C4-2B (cell line): ENCODE data around the gene FBXO34.

Experiments used
- H3K27ac ChIP-seq: fragments of 450-650 bp; 2 replicates; pipeline ENCODE4 v1.5.1; 2017
- ZFX ChIP-seq: fragments of 450-650 bp; IDR thresholded peaks from 2 replicates; pipeline ENCODE4 v1.6.1; 2017
- TF ChIP-seq, protein P1 (sequence below): fragments of 450-650 bp; conservative IDR thresholded peaks from 2 replicates; pipeline ENCODE4 v1.5.1; 2017; ENCODE audit warnings: mild to moderate bottlenecking

The FBXO34 gene

DNA sequence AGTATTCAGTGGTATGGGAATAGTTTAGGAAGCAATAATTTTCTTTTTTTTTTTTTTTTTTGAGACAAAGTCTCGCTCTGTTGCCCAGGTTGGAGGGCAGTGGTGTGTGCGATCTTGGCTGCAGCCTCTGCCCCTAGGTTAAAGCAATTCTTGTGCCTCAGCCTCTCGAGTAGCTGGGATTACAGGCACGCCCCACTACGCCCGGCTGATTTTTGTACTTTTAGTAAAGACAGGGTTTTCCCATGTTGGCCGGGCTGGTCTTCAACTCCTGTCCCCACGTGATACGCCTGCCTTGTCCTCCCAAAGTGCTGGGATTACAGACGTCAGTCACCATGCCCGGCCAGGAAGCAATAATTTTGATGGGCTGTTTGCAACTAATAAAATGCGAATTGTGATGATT, 78.3 kb downstream of the FBXO34 start:
- no peak for TF ChIP-seq ZFX
- TF ChIP-seq, protein P1, sequence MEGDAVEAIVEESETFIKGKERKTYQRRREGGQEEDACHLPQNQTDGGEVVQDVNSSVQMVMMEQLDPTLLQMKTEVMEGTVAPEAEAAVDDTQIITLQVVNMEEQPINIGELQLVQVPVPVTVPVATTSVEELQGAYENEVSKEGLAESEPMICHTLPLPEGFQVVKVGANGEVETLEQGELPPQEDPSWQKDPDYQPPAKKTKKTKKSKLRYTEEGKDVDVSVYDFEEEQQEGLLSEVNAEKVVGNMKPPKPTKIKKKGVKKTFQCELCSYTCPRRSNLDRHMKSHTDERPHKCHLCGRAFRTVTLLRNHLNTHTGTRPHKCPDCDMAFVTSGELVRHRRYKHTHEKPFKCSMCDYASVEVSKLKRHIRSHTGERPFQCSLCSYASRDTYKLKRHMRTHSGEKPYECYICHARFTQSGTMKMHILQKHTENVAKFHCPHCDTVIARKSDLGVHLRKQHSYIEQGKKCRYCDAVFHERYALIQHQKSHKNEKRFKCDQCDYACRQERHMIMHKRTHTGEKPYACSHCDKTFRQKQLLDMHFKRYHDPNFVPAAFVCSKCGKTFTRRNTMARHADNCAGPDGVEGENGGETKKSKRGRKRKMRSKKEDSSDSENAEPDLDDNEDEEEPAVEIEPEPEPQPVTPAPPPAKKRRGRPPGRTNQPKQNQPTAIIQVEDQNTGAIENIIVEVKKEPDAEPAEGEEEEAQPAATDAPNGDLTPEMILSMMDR, result no peak
- H3K27ac ChIP-seq, result no peak overlapping the region

DNA sequence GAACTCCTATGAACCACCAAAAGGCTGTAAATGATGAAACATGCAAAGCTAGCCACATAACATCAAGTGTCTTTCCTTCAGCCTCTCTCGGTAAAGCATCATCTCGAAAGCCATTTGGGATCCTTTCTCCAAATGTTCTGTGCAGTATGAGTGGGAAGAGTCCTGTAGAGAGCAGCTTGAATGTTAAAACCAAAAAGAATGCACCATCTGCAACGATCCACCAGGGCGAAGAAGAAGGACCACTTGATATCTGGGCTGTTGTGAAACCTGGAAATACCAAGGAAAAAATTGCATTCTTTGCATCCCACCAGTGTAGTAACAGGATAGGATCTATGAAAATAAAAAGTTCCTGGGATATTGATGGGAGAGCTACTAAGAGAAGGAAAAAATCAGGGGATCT, 79.2 kb downstream of the FBXO34 start:
- no peak overlapping the region for H3K27ac ChIP-seq
- TF ChIP-seq ZFX, result no peak
- TF ChIP-seq, protein P1, result no peak

- H3K27ac ChIP-seq, result no peak overlapping the region
- no peak for TF ChIP-seq ZFX
- TF ChIP-seq, protein P1, result no peak
These were observed 79.9 kb downstream of the FBXO34 start for GRCh38 chr14:55351111-55351510.

DNA sequence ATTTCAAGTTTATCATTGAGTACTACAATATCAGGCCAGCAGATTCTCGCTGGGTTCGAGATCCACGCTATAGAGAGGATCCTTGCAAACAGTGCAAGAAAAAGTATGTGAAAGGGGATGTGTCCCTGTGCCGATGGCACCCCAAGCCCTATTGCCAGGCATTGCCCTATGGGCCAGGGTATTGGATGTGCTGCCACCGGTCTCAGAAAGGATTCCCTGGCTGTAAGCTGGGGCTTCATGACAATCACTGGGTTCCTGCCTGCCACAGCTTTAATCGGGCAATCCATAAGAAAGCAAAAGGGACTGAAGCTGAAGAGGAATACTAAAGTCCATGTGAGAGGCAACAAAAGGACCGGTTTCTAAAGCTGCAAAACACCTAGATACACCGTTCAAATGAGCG, 81.0 kb downstream of the FBXO34 start:
- no peak for TF ChIP-seq ZFX
- TF ChIP-seq, protein P1, result no peak
- H3K27ac ChIP-seq, result no peak overlapping the region

DNA sequence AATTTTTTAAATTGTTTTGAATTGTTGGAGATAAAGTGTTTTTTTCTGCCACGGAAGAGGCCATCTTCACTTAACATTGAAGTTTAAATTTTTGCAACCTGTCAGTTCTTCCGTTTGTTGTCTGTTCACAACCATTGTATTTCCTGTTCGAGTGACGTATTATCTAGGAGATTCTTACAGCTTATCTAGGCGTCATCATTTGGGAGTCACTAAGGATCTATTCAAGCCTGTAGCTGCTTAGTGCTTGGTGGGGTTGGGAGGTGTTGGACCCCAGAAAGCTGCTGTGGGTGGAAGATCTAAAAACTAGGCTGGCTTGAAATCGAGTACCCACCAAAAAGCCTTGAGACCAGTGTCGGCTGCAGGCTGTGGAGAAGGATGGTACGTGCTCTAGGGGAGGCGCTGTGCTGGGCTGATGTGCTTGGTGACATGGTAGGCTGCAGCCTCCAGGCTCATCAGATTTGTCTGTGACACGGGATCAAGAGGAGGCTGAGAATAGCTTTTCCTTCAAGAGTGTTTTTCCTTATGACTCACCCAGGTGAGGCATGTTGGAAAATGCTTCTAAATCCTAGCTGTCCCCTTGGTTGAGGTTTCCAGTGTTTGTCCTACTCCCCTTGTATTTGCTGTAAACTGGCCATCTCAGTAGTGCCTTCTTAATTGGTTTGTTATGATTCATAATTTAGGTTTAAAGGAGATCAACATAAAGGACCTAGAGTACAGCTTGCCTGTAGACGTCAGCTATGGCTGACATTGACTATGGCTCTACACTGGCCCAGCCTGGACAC, 82.7 kb downstream of the FBXO34 start:
- TF ChIP-seq, protein P1, result no peak
- no peak for TF ChIP-seq ZFX
- H3K27ac ChIP-seq, result no peak overlapping the region

DNA sequence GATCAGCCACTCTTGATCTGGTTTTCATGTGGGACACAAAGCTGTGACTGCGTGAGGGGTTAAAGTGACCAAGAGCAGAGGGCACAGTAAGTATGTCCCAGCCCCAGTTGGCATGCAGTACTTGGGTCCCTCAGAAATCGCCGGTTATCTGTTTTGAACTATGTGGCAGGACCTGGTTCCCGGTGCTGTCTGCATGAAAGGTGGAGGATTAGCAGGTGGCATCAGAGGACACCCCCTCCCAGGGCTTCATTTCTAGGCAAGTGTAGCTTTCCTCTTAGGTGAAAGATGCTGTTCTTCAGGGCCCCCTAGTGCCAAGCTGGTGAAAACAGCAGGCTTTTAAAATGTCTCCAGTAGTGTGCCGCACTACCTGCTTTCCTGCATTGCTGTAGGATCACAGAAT, 83.3 kb downstream of the FBXO34 start:
- no peak overlapping the region for H3K27ac ChIP-seq
- TF ChIP-seq, protein P1, result peak; percentile 82
- no peak for TF ChIP-seq ZFX

DNA sequence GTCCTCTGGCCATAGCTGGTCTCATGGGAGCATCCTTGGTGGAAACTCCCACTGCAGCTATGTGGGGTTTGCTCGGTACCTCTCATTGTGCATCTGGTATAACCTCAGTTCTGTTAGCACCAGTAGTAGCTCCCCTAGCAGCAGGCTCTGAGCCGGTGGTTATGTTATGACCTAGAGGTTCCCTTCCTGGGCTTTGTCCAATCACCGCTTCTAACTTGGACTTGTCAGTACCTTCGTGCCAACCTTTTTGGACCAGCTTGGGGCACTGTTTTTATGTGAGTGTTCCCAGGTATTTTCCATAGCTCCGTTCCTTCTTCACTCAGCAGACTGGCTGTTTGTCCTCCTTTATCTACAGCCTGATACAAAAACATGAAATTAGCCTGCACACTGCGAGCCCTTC, 84.7 kb downstream of the FBXO34 start:
- no peak overlapping the region for H3K27ac ChIP-seq
- no peak for TF ChIP-seq ZFX
- TF ChIP-seq, protein P1, result no peak
